Neural crest cell (in vitro differentiated cells): Measurements from ENCODE around the gene TMC6. TPM values are rescaled to one million over a fixed set of nuclear protein-coding genes. Genes with fewer than 3 reads are reported as not detected.

ENCODE experiments used
- DNase-seq: peaks from one replicate; pipeline ENCODE4 v3.0.0; 2021; ENCODE audit warnings: low read depth, mixed read lengths, low spot score
- H3K27ac Mint-ChIP-seq: one replicate; pipeline ENCODE4 v1.8.0; 2021; ENCODE audit warnings: mild to moderate bottlenecking, mixed read lengths; ENCODE audit not compliant: unreplicated experiment
- H3K27me3 Mint-ChIP-seq: 2 replicates; pipeline ENCODE4 v1.8.0; 2021; ENCODE audit warnings: low read depth, mild to moderate bottlenecking, mixed read lengths
- H3K36me3 Mint-ChIP-seq: 2 replicates; pipeline ENCODE4 v1.8.0; 2021; ENCODE audit warnings: low read depth, mild to moderate bottlenecking, mixed read lengths
- H3K4me1 Mint-ChIP-seq: 2 replicates; pipeline ENCODE4 v1.8.0; 2021; ENCODE audit warnings: mixed read lengths
- H3K4me3 Mint-ChIP-seq: one replicate; pipeline ENCODE4 v1.8.0; 2021; ENCODE audit warnings: mild to moderate bottlenecking, mixed read lengths
- H3K9me3 Mint-ChIP-seq: 2 replicates; pipeline ENCODE4 v1.8.0; 2021; ENCODE audit warnings: mixed read lengths
- total RNA-seq: library from RNA; stranded (reverse); gene quantifications from 2 replicates; pipeline ENCODE4 v1.2.1, GENCODE V29; 2021
- TF ChIP-seq, protein P1 (sequence below): fragments of 200-600 bp; sonication (generic); conservative IDR thresholded peaks from 2 replicates; pipeline ENCODE4 v1.5.0; 2021; ENCODE audit warnings: antibody characterized with exemption, mild to moderate bottlenecking

Gene TMC6
- total RNA-seq, 1 donor from 2014 or later = 86.0 TPM

DNA sequence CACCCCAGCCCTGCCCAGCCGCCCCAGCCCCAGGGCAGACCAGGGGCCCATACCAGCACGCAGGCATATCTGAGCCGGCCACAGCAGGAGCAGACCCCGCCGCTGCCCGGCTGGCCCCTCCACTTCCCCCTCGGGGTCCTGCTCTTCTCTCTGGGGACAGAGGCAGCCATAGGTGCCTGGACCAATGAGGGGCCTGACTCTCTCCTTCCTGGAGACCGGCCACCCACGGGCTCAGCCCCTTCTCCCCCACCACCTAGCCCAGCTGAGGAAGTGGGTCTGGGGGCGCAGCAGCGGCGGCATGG, 3.8 kb downstream of the TMC6 start:
- Mint-ChIP-seq H3K27ac (no peak overlapping the region), H3K4me1 (peaks cover 19% of the 10 kb centered on the region), H3K4me3 (no peak overlapping the region), H3K36me3 (no peaks in the 10 kb centered on the region), H3K9me3 (no peaks in the 10 kb centered on the region), H3K27me3 (peaks cover 8% of the 10 kb centered on the region)
- DNase-seq = no peak
- TF ChIP-seq, protein P1, sequence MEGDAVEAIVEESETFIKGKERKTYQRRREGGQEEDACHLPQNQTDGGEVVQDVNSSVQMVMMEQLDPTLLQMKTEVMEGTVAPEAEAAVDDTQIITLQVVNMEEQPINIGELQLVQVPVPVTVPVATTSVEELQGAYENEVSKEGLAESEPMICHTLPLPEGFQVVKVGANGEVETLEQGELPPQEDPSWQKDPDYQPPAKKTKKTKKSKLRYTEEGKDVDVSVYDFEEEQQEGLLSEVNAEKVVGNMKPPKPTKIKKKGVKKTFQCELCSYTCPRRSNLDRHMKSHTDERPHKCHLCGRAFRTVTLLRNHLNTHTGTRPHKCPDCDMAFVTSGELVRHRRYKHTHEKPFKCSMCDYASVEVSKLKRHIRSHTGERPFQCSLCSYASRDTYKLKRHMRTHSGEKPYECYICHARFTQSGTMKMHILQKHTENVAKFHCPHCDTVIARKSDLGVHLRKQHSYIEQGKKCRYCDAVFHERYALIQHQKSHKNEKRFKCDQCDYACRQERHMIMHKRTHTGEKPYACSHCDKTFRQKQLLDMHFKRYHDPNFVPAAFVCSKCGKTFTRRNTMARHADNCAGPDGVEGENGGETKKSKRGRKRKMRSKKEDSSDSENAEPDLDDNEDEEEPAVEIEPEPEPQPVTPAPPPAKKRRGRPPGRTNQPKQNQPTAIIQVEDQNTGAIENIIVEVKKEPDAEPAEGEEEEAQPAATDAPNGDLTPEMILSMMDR = no peak

DNA sequence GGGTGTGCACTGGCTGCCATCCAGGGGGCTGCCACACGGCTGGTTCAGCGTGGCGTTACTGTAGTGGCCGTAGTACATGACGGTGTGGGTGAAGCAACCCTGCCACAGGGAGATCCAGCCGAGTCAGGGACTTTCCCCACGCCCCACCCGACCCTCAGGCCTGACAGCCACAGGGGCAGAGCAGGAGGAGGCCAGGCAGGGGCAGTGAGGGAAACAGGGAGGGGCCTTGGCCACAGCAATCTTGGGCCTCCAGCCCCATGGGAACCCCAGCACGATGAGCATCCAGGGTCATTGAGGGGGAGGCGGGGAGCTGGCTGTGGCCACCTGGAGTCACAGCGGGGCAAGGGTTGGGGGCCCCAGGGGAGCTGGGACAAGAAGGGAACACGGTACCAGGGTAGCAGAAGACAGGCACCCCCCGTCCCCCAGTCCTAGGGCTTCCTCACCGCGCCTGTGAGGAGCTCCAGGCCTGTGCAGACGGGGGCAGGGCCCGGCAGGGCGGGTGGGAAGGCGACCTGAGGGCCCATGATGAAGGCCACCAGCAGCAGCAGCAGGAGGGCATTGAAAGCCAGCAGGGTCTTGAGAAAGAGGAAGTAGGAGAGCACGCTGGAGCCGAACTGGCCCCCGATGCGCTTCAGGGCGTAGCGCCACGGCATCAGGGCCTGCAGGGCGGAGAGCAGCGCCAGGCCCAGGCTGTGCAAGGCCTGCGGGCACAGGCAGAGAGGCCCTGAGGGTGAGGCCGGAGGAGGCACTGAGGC, 4.3 kb downstream of the TMC6 start:
- Mint-ChIP-seq H3K4me3 (no peak overlapping the region), H3K27ac (no peak overlapping the region), H3K4me1 (peaks cover 16% of the 10 kb centered on the region), H3K9me3 (no peaks in the 10 kb centered on the region), H3K36me3 (no peaks in the 10 kb centered on the region), H3K27me3 (peaks cover 6% of the 10 kb centered on the region)
- TF ChIP-seq, protein P1 = no peak
- DNase-seq = no peak

DNA sequence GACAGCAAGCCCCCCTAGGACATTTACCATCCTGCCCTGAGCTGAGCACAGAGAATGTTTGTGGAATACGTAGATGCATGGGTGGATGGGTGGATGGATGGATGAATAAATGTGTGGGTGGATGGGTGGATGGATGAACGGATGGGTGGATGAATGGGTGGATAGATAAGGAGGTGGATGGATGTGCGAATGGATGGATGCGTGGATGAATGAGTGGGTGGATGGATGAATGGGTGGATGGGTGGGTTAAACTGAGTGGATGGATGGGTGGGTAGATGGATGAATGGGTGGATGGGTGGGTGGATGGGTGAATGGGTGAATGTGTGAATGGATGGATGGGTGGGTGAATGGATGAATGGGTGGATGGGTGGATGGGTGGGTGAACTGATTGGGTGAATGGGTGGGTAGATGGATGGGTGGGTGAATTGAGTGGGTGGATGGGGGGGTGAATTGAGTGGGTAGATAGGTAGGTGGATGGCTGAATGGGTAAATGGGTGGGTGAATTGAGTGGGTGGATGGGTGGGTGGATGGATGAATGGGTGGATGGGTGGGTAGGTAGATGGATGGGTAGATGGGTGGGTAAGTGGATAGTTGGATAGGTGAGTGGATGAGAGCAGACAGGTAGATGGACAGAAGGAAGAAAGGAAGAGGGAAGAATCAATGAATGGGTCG, 5.2 kb downstream of the TMC6 start:
- peaks cover 4% of the 10 kb centered on the region for H3K27me3 Mint-ChIP-seq
- H3K4me1 Mint-ChIP-seq = peaks cover 9% of the 10 kb centered on the region
- H3K9me3 Mint-ChIP-seq = no peaks in the 10 kb centered on the region
- H3K36me3 Mint-ChIP-seq = no peaks in the 10 kb centered on the region
- no peak for DNase-seq
- TF ChIP-seq, protein P1 = no peak
- H3K4me3 Mint-ChIP-seq = peak overlapping the region; percentile 27
- H3K27ac Mint-ChIP-seq = peak overlapping the region; percentile 46

DNA sequence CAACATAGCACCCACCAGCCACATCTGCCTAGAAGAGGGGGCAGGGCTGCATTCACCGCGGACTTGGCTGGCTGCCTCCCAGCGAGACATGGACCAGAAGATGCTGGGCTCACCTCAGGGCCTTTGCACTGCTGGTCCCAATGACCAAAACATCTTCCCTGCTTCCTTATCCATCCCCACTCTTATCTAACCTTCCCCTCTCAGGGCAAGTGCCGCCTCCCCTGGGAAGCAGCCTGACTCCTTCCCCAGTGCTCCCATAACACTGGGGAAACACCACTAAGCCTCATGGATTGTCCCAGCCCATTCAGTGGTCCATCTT, 5.7 kb downstream of the TMC6 start:
- peak overlapping the region; percentile 27 for H3K4me3 Mint-ChIP-seq
- no peaks in the 10 kb centered on the region for H3K9me3 Mint-ChIP-seq
- no peak for DNase-seq
- TF ChIP-seq, protein P1 = no peak
- no peaks in the 10 kb centered on the region for H3K36me3 Mint-ChIP-seq
- peaks cover 4% of the 10 kb centered on the region for H3K27me3 Mint-ChIP-seq
- H3K27ac Mint-ChIP-seq = no peak overlapping the region
- peaks cover 9% of the 10 kb centered on the region for H3K4me1 Mint-ChIP-seq

DNA sequence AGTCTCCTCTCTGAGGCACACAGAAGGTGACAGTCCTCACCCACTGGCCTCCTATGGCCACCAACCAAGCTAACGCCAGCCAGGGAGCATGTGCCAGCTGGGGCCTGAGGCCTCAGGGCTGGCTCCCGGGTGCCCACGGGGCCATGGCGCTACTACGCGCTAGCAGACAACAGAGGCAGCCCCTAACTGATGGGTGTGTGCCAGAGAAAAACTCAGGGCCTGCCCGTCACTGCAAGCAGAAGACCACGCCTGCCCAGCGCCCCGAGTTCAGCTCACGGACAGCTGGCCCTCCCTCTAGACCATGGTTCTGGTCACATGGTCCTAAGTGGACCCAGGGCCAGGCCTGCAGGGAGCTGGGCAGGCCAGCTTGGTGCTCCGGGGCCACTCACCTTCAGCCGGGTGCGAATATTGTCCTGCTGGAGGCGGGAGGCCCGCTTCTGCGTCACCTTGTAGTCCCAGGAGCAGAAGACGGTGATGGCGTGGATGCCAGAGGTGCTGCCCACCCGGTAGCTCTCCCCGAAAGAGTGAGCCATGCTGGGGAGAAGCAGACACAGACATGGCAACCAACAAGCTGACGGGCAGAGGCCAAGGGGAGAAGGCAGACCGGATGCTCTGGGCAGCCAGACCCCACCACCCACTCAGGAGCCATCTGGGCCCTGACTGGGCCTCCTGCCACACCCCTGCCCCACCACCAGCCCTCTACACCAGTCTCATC, 6.2 kb downstream of the TMC6 start:
- Mint-ChIP-seq H3K27ac (no peak overlapping the region), H3K4me1 (peaks cover 9% of the 10 kb centered on the region), H3K36me3 (no peaks in the 10 kb centered on the region), H3K9me3 (no peaks in the 10 kb centered on the region), H3K4me3 (no peak overlapping the region), H3K27me3 (peaks cover 4% of the 10 kb centered on the region)
- DNase-seq = no peak
- TF ChIP-seq, protein P1 = no peak
